Measurements from ENCODE around the gene CATSPER4. TPM values are rescaled to one million over a fixed set of nuclear protein-coding genes. Genes with fewer than 3 reads are reported as not detected.

CATSPER4 gene
- total RNA-seq = not detected

DNA sequence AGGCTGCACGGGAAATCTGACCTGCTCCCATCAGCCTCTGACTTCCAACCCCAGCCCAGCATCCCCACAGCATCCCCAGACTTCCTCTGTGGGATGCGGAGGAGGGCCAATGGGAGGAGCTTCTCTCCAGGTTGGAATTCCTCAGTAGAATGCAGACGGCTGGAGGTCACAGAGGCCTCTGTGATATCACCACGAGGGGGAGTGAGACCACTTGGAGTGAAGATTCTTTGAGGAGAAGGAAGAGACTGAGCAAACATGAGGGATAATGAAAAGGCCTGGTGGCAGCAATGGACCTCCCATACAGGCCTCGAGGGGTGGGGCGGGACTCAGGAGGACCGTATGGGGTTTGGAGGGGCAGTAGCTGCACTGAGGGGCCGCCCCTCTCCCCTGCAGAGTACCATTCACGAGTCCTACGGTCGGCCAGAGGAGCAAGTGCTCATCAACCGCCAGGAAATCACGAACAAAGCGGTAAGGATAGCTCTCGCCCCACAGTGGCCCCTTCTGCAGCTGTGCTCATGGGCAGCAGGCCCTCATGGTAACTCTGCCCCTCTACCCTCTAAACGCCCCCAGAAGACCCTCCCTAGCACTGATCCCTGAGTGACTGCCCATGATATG is at the start of gene CATSPER4:
Gene CATSPER4, plus strand, starts transcription at position 230 of the 615 bp plus-strand sequence. Its CDS starts 26 bp downstream, at position 256.

GRCh38 chr1:26158908-26159742 is 31.3 kb upstream of the CATSPER4 start, which contains the start of gene FAM110D:
Gene FAM110D (plus strand): TSS chr1:26159079. CDS start chr1:26161292, 2,213 bp downstream.

DNA sequence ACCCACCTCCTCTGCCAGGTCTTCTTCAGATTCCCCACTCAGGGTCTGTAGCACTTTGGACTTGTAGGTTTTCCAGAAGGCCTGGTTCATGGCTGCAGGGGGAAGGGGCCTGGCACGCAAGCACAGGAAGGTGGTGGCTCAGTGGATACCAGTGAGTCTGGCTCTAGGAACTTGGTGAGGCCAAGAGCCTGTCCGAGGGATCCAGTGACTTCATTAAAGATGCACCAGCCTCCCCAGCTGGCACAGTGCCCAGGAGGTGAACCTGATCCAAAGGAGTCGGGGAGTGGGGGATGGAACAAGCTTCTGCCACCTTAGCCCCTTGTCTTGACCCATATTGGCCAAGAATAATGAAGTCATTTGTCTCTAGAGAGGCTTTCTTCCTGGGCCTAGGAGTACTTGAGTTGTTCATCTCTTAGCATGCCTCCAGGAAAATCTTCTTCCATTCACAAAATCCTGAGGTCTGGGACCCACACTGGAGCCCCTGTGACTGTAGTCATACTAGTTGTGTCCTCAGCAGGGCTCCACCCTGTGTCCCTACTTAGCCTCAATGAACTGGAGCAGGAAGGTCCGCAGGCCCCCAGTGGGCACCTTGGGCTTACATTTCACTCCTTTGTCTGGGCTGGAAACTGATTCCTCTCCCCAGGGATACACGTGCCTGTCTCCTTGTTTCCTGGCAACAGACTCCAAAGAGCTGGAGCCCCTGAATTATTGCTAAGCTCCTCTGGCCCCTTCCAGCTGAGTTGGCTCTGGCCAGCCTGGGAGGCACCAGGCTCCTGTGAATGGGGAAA is 21.8 kb upstream of the CATSPER4 start, which contains the start of gene C1orf232:
Gene C1orf232, minus strand, starts transcription at position 554 of the 788 bp plus-strand sequence. Its CDS starts 464 bp downstream, at position 90.

DNA sequence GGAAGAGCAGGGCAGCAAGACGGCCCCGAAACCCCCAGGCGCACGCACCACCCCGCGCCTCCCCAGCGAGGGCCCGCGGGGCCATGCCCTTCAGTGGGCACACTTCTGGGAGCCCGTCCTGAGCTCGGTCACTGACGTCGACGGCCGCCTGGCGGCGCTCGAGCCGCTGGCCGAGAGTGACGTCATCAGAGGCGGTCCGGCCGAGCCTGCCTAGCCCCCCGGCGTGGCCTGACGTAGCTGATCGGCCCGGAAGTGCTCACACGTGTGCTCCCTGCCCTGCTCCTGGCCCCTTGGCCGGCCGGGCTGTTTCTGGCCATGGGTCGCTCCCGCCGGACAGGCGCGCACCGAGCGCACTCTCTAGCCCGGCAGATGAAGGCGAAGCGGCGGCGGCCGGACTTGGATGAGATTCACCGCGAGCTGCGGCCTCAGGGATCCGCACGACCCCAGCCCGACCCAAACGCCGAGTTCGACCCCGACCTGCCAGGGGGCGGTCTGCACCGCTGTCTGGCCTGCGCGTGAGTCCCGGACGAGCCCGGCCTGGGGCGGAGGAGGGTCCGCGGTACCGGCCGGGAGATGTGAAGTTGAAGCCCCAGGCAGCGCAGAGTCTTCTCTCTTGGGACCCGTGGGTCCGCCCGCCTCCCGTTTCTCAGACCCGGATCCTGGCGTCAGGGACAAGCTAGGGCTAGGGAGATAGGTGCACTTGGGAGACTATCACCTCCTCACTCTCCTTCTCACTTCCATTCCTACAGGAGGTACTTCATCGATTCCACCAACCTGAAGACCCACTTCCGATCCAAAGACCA is 20.5 kb upstream of the CATSPER4 start, which contains the start of gene ZNF593:
Gene ZNF593, plus strand, starts transcription at position 240 of the 803 bp plus-strand sequence. Its CDS starts 76 bp downstream, at position 316.

DNA sequence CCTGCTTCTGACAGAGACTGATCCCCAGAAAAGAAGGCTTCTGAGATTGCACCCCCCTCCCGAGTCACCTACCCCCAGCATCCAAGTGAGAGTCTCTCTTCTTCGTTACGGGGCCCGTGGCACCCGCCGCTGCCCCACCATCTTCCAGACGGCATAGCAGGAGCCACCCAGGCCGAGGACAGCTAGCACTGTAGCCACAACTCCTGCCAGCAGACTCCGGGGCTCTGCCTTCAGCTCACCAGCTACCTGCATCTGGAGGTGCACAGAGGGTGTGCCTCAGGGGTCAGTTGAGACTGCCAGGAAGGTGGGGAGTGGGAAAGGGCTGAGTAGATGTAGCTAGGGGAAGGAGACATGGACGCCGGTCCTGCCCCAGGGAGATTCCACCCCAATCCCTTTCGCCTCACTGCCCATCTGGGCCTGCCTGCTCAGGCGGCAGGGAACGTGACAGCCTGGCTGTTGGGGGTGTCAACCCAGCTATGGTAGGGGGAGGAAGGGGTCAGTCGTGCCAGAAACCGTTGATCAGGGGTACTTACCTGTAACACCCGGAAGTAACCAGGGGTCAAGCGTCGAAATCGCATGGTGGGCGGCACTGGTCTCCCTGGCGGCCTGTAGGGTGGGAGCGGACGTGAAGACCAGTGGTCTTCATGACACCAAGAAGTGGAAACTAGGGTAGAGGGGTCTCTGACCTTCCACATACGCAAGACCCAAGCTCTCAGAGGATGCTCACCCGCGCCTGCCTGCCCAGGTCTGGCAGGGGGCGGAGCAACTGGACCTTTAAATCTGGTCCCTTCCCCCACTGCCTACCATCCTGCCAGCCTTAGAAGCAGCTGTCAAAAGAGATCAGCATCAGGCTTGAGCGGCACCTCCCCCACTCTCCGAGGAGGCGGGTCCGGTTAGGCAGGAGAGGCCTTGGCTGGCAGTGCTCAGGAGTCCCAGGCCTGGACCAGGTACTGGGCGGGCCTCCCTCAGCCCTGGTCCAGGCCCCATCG is 19.0 kb upstream of the CATSPER4 start, which contains the start of gene ZNF593OS:
Gene ZNF593OS, minus strand, starts transcription at position 749 of the 989 bp plus-strand sequence. Its CDS starts 171 bp downstream, at position 578.

GRCh38 chr1:26177182-26177684 is 13.2 kb upstream of the CATSPER4 start, which contains the start of gene CNKSR1:
Gene CNKSR1 (plus strand): TSS chr1:26177491. CDS start chr1:26177548, 57 bp downstream.

GRCh38 chr1:26233903-26234643 is 43.7 kb downstream of the CATSPER4 start, which contains the start of gene CEP85:
Gene CEP85 (plus strand): TSS chr1:26234200. CDS start chr1:26239784, 5,584 bp downstream.

Other genes starting within 250 kb of the CATSPER4 start
- 10 to 100 TPM in 1 of 2 experiments, 1 to 10 TPM in 1; 9.9 to 10.7 TPM for gene PAFAH2, start 192.5 kb upstream of the CATSPER4 start, total RNA-seq
- not detected for gene EXTL1, start 168.8 kb upstream of the CATSPER4 start, total RNA-seq
- not detected for gene SLC30A2, start 144.5 kb upstream of the CATSPER4 start, total RNA-seq
- gene TRIM63, start 123.0 kb upstream of the CATSPER4 start, total RNA-seq = under 1 TPM in 1 of 2 experiments, not detected in 1; 0.39 TPM
- 10 to 100 TPM; 20.7 TPM for gene PDIK1L, start 78.8 kb upstream of the CATSPER4 start, total RNA-seq
- gene FAM110D, start 31.5 kb upstream of the CATSPER4 start, total RNA-seq = not detected
- not detected for gene C1orf232, start 21.6 kb upstream of the CATSPER4 start, total RNA-seq
- 10 to 100 TPM; 21.3 to 23.4 TPM for gene ZNF593, start 20.7 kb upstream of the CATSPER4 start, total RNA-seq
- not detected for gene ZNF593OS, start 18.8 kb upstream of the CATSPER4 start, total RNA-seq
- 1 to 10 TPM; 4.7 to 5.0 TPM for gene CNKSR1, start 13.1 kb upstream of the CATSPER4 start, total RNA-seq
- gene CEP85, start 43.6 kb downstream of the CATSPER4 start, total RNA-seq = 10 to 100 TPM; 32.9 to 36.6 TPM
- gene SH3BGRL3, start 89.5 kb downstream of the CATSPER4 start, total RNA-seq = 100 to 1,000 TPM; 481 to 496 TPM
- gene UBXN11, start 116.0 kb downstream of the CATSPER4 start, total RNA-seq = 10 to 100 TPM; 37.0 to 39.0 TPM
- gene CD52, start 127.4 kb downstream of the CATSPER4 start, total RNA-seq = 1,000 to 10,000 TPM; 1,759 to 1,791 TPM
- gene CRYBG2, start 163.5 kb downstream of the CATSPER4 start, total RNA-seq = 1 to 10 TPM in 1 of 2 experiments, under 1 TPM in 1; 0.87 to 1.4 TPM
- under 1 TPM in 1 of 2 experiments, not detected in 1; 0.31 TPM for gene ZNF683, start 182.1 kb downstream of the CATSPER4 start, total RNA-seq
- not detected for gene LIN28A, start 220.2 kb downstream of the CATSPER4 start, total RNA-seq
- 10 to 100 TPM; 47.8 to 51.1 TPM for gene DHDDS, start 241.7 kb downstream of the CATSPER4 start, total RNA-seq

All from activated naive CD4-positive, alpha-beta T cell treated with anti-CD3 and anti-CD28 coated beads, Interleukin-2, amount 10 ng/mL, durations not matched to agents 5 hours and 36 hours (primary cell).